Pancreas (tissue), 10 donors: ENCODE measurements around the gene BCL2L2. TPM values are rescaled to one million over a fixed set of nuclear protein-coding genes. Genes with fewer than 3 reads are reported as not detected.
"Not testable (repeated sequence)": the region's sequence is repeated elsewhere in the genome, so short reads cannot be mapped to it uniquely, and the experiment has no call there.

Source experiments
- ATAC-seq, 4 donors: fragments of 200-7000 bp; cut with Tn5 transposase; one replicate each; pipeline versions ENCODE4 v1.8.0 to v1.9.1; 2020; ENCODE audit warnings: mild to moderate bottlenecking in 4 of 4, moderate library complexity in 4 of 4
- DNase-seq, 6 donors: peaks; one replicate each; pipeline ENCODE4 v3.0.0-alpha.2; 2020
- FAIRE-seq: peaks from 2 replicates; lab custom pipeline; 2012; peaks lifted over from hg19 to GRCh38; lab: Jason Lieb, UNC
- H3K27ac ChIP-seq, 4 donors: fragments of 200-600 bp; sonication (generic); 1 replicate in 3 of 4; 2 replicates in 1 of 4; pipeline versions ENCODE4 v1.5.0 to v1.8.0; 2020
- H3K27me3 ChIP-seq, 4 donors: fragments of 200-600 bp; one replicate each; pipeline ENCODE4 v1.8.0; 2021
- H3K36me3 ChIP-seq, 3 donors: fragments of 200-600 bp; sonication (generic) in 1 of 3; one replicate each; pipeline versions ENCODE4 v1.5.0 to v1.8.0; 2020 to 2021
- H3K4me1 ChIP-seq, 3 donors: fragments of 200-600 bp; one replicate each; pipeline ENCODE4 v1.8.0; 2021
- H3K4me3 ChIP-seq, 4 donors: fragments of 200-600 bp; sonication (generic) in 2 of 4; one replicate each; pipeline versions ENCODE4 v1.5.0 to v1.8.0; 2020 to 2021
- H3K9me3 ChIP-seq, 4 donors: fragments of 200-600 bp; one replicate each; pipeline ENCODE4 v1.8.0; 2021
- WGBS, 2 donors: extraction: QIAGEN DNeasy Blood & Tissue Kit; methylation state at CpG; one replicate each; pipeline ENCODE4 v1.1.7; 2013; 5-methylcytosine and 5-hydroxymethylcytosine counted together
- intact Hi-C, 3 donors: fragments of 100-400 bp; cut with DNase I; formaldehyde crosslinking; loops; one replicate each; pipeline versions ENCODE4 v1.11.1 to v1.14.2; 2022
- polyA plus RNA-seq, 2 donors: library from polyadenylated mRNA; stranded (reverse); fragments of 200-250 nt; gene quantifications; one replicate each; pipeline ENCODE4 v1.2.3, GENCODE V29; 2013
- total RNA-seq, 6 donors: library from RNA; stranded (reverse); fragmentation: NEBNext Ultra II Directional in 4 of 6; extraction: Animal tissue kit (Norgen Biotek cat#: 25700) in 4 of 6; gene quantifications; one replicate each; pipeline versions ENCODE4 v1.2.1 to v1.2.4, GENCODE V29; 2021 to 2023
- TF ChIP-seq, protein P1 (sequence below), 4 donors: fragments of 200-600 bp; sonication (generic) in 3 of 4; IDR thresholded peaks; one replicate each; pipeline versions ENCODE4 v1.5.0 to v1.8.0; 2021; ENCODE audit warnings: antibody characterized with exemption in 4 of 4
- donor health status: healthy with polysubstance abuse.
- donor health status: DM: no; HTN: no; CAD: no; lungs with moderate emphysema.
- donor health status: DM: no; HTN: no; CAD: no.
- donor health status: control.
- donor health status: control.
- donor health status: Bipolar disorder and iron deficiency.
- donor health status: DM: yes; HTN: yes; CAD: no.
- donor health status: DM: no; HTN: no; CAD: no.
- donor health status: DM: no; HTN: no; CAD: no.
- donor health status: DM: yes; HTN: yes; CAD: no.

BCL2L2 gene
- total and polyA plus RNA-seq, 8 donors, result 24.8 to 31.6 (median 27.0) TPM

DNA sequence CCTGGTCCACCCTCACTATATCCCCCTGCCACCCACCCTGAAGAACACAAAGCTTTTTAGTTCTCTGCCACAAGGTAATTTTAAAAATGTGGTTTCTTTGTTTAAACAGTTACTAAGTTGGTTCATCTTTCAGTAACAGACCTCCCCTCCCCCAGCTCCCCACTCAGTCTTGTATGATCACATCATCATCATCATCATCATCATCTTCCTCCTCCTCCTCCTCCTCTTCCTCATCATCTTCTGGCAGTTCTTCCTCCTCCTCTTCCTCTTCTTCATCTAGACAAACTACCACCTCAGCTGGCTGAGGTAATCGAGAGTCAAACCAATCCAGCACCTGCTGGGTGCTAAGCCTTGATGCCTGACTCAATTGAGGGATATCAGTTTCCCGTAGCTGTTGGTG lies 31.2 kb upstream of the BCL2L2 start:
- 88% methylated on average over 2 of the region's 2 CpGs for WGBS, 2 donors
- DNase-seq (no peak), FAIRE-seq (no peak), ATAC-seq (no peak)
- Histone ChIP-seq H3K27ac (no peak overlapping the region), H3K27me3 (no peaks in the 10 kb centered on the region), H3K4me1 (no peaks in the 10 kb centered on the region), H3K36me3 (no peaks in the 10 kb centered on the region), H3K4me3 (no peak overlapping the region), H3K9me3 (no peaks in the 10 kb centered on the region)
- TF ChIP-seq, protein P1, sequence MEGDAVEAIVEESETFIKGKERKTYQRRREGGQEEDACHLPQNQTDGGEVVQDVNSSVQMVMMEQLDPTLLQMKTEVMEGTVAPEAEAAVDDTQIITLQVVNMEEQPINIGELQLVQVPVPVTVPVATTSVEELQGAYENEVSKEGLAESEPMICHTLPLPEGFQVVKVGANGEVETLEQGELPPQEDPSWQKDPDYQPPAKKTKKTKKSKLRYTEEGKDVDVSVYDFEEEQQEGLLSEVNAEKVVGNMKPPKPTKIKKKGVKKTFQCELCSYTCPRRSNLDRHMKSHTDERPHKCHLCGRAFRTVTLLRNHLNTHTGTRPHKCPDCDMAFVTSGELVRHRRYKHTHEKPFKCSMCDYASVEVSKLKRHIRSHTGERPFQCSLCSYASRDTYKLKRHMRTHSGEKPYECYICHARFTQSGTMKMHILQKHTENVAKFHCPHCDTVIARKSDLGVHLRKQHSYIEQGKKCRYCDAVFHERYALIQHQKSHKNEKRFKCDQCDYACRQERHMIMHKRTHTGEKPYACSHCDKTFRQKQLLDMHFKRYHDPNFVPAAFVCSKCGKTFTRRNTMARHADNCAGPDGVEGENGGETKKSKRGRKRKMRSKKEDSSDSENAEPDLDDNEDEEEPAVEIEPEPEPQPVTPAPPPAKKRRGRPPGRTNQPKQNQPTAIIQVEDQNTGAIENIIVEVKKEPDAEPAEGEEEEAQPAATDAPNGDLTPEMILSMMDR (IDR thresholded peaks at IDR 0.05), result no peak
- intact Hi-C loops, result no loop called here

DNA sequence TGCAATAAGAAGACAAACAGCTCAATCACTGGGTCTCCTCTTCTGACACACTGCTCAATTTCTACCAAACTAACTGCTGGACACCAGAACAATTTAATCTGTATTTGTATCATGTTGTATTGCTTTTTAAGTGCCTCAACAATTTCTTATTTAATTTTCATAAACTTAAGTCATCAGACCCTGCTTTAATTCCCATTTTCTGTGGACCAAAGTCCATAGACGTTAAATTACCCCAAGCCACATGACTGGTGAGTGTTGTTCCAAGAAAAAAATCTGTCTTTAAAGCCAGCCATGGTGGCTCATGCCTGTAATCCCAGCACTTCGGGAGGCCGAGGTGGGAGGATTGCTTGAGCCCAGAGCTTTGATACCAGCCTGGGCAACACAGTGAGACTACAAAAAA lies 29.4 kb upstream of the BCL2L2 start:
- DNase-seq (no peak), ATAC-seq (no peak), FAIRE-seq (no peak)
- H3K9me3 ChIP-seq, result no peaks in the 10 kb centered on the region
- WGBS, 2 donors, result 75 to 78% methylated on average over 3 of the region's 3 CpGs
- no peaks in the 10 kb centered on the region for H3K36me3 ChIP-seq
- TF ChIP-seq, protein P1 (IDR thresholded peaks at IDR 0.05), result no peak
- intact Hi-C loops, result no loop called here
- H3K27me3 ChIP-seq, result no peaks in the 10 kb centered on the region
- no peak overlapping the region for H3K4me3 ChIP-seq
- no peaks in the 10 kb centered on the region for H3K4me1 ChIP-seq
- H3K27ac ChIP-seq, result no peak overlapping the region

DNA sequence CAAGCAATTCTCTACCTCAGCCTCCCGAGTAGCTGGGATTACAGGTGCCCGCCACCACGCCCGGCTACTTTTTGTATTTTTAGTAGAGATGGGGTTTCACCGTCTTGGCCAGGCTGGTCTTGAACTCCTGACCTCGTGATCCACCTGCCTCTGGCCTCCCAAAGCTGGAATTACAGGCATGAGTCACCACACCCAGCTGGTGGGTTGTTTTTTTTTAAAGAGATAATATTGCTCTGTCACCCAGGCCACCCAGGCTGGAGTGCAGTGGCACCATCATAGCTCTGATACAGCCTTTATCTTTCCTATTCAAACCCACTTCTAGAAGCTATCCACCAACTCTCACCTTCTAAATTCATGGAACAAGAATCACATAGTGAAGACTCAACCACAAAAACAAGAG lies 28.7 kb upstream of the BCL2L2 start:
- intact Hi-C loops, FAIRE-seq, H3K36me3 ChIP-seq, H3K4me1 ChIP-seq, DNase-seq, H3K9me3 ChIP-seq, H3K4me3 ChIP-seq, ATAC-seq, H3K27me3 ChIP-seq, H3K27ac ChIP-seq: not testable (repeated sequence)
- WGBS, 2 donors, result 95 to 97% methylated on average over 6 of the region's 6 CpGs

DNA sequence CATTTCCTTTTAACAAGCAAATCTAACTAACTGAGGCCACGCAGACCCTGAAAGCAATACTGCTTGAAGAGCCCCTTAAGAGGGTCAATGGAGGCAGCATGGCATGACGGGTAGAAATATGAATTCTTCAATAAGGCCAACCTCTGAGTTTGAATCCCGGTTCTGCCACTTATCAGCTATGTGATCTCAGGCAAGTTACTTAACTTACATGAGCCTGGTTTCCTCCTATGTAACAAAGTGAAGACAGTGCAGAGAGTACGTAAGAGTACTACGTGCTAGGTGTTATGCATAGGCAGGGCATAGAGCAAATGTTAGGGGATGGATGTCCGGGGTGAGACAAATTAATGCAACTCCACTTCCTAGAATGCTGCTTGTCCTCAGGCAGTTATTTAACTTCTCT lies 25.4 kb upstream of the BCL2L2 start:
- WGBS, 2 donors, result 95 to 96% methylated on average over 6 of the region's 6 CpGs
- no peaks in the 10 kb centered on the region for H3K27me3 ChIP-seq
- intact Hi-C loops, result no loop called here

DNA sequence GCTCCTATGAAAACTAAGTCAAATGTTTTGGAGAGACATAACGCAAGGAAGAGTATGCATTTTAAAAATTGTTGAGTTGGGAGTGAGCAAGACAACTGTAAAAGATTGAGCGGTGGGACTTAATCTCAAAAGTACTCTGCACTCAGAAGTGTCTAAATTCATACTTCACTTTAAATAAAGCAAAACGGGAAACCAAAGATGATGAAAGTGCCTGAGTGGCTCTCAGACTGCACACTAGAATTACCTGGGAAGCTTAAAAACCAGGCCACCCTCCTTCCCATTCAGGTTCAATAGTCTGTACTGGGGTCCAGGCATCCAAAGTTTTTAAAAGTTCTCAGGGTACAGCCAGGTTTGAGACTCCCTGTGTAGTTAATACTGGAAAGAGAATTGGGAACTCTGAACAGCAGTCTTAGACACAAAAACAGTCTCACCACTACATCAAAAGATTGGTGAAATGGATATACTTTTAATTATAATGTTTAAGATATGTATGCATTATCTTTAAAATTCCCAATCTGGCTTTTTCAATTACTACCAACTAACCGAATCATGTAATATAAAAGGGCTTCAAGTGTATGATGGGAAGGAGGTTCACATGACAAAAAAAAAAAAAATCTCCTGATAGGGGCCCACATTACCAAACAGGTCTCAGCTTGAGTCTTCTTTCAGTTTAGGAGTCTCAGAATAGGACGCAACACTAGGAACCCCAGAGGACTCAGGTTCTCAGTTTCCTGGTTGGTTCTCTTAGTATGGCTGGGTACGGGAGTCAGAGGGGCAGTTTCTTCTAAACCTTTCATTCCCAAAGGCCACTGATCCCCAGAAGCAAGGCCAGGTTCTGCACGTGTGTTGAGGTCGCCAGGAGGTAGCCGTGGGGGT lies 21.7 kb upstream of the BCL2L2 start:
- intact Hi-C loops, result no loop called here
- no peaks in the 10 kb centered on the region for H3K9me3 ChIP-seq
- H3K36me3 ChIP-seq, result no peaks in the 10 kb centered on the region
- TF ChIP-seq, protein P1 (IDR thresholded peaks at IDR 0.05), result no peak
- peak overlapping the region; percentile 33 to 91 (median 66) for H3K4me3 ChIP-seq
- FAIRE-seq (no peak), ATAC-seq (peak in 3 of 4 donors; percentile 1 to 25 (median 5)), DNase-seq (no peak)
- H3K27me3 ChIP-seq, result no peaks in the 10 kb centered on the region
- peaks cover 0 to 14% (median 13%) of the 10 kb centered on the region in 3 donors for H3K4me1 ChIP-seq
- 23 to 25% methylated on average over 9 of the region's 9 CpGs for WGBS, 2 donors
- peak overlapping the region in 3 of 4 donors; percentile 87 to 97 (median 94) for H3K27ac ChIP-seq

More for the DNA sequence above, 25.4 kb upstream of the BCL2L2 start:
- TF ChIP-seq, protein P1 (IDR thresholded peaks at IDR 0.05), result no peak
- DNase-seq (no peak), FAIRE-seq (no peak), ATAC-seq (no peak)
- no peaks in the 10 kb centered on the region for H3K36me3 ChIP-seq
- H3K9me3 ChIP-seq, result no peaks in the 10 kb centered on the region
- peaks cover 0 to 9% (median 7%) of the 10 kb centered on the region in 3 donors for H3K4me1 ChIP-seq
- H3K27ac ChIP-seq, result no peak overlapping the region
- H3K4me3 ChIP-seq, result no peak overlapping the region
